HG03342 (cell line): ENCODE measurements around the gene ACTN3.
"Not testable (repeated sequence)": the region's sequence is repeated elsewhere in the genome, so short reads cannot be mapped to it uniquely, and the experiment has no call there.

Source experiments
- ATAC-seq: cut with Tn5 transposase; IDR thresholded peaks from one replicate; pipeline ENCODE4 v1.9.1; 2021; ENCODE audit warnings: mild to moderate bottlenecking, moderate library complexity; ENCODE audit not compliant: unreplicated experiment

The ACTN3 gene

GRCh38 chr11:66592457-66593302 lies 46.0 kb downstream of the ACTN3 start, which contains the start of the genes CCDC87 and CCS:
Gene CCDC87, minus strand, starts transcription at chr11:66593063. Its CDS starts 48 bp downstream, at chr11:66593015.
Gene CCS, plus strand, starts transcription at chr11:66593185. Its CDS starts 77 bp downstream, at chr11:66593262.
- peak; percentile 92 for ATAC-seq

- no peak for ATAC-seq
Measured at GRCh38 chr11:66593303-66593635, 46.6 kb downstream of the ACTN3 start.

GRCh38 chr11:66593650-66594049 lies 46.9 kb downstream of the ACTN3 start:
- no peak for ATAC-seq

GRCh38 chr11:66595245-66595904 lies 48.7 kb downstream of the ACTN3 start:
- ATAC-seq = no peak

GRCh38 chr11:66598993-66599392 lies 52.3 kb downstream of the ACTN3 start:
- ATAC-seq = no peak

GRCh38 chr11:66600219-66600618 lies 53.5 kb downstream of the ACTN3 start:
- no peak for ATAC-seq

GRCh38 chr11:66600631-66601233 lies 54.0 kb downstream of the ACTN3 start:
- ATAC-seq = no peak

- no peak for ATAC-seq
Measured at GRCh38 chr11:66603072-66603471, 56.4 kb downstream of the ACTN3 start.

- ATAC-seq = no peak
Measured at GRCh38 chr11:66604155-66604554, 57.5 kb downstream of the ACTN3 start.

- ATAC-seq = not testable (repeated sequence)
Measured at GRCh38 chr11:66606608-66607007, 59.9 kb downstream of the ACTN3 start.

GRCh38 chr11:66607126-66607834 lies 60.6 kb downstream of the ACTN3 start:
- ATAC-seq = no peak

- ATAC-seq = no peak
Measured at GRCh38 chr11:66609721-66610617, 63.3 kb downstream of the ACTN3 start.

GRCh38 chr11:66612458-66612857 lies 65.8 kb downstream of the ACTN3 start:
- no peak for ATAC-seq
